Measurements from ENCODE around the gene PDGFC.
"Not testable (repeated sequence)": the region's sequence is repeated elsewhere in the genome, so short reads cannot be mapped to it uniquely, and the experiment has no call there.

PDGFC gene

DNA sequence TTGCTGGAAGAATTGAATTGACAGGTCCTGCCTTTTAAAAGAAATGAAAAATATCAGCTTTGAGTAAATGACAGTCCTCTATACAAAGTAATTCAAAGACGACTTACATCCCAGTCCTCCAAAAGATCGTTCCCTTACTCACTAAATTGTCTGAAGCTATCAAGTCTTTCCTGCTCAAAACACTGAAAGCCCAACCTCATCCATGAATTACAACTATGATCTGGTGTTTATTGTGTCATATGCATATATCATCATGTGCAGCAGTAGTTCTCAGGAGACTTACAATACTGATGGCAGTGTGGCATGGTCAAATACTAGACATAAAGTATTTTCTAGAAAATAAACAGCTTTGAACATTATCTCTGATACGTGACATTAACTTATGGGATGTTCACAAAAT is 97.8 kb downstream of the PDGFC start:
- Mint-ChIP-seq H3K36me3 (ENCODE audit: insufficient read depth) (no peaks in the 10 kb centered on the region), H3K4me1 (no peaks in the 10 kb centered on the region), H3K27me3 (no peaks in the 10 kb centered on the region), H3K9me3 (peaks cover 13% of the 10 kb centered on the region), H3K4me3 (no peak overlapping the region), H3K27ac (ENCODE audit: low read depth) (no peak overlapping the region)
- DNase-seq (ENCODE audit: low spot score in 2 of 2), result no peak
- ATAC-seq (replicated peaks; ENCODE audit: extremely low read depth, poor library complexity, severe bottlenecking), result no peak

GRCh38 chr4:156870861-156871260 is 100.7 kb downstream of the PDGFC start:
- no peak overlapping the region for H3K27ac Mint-ChIP-seq (ENCODE audit: low read depth)
- DNase-seq (ENCODE audit: low spot score in 2 of 2), result no peak
- no peak overlapping the region for H3K4me3 Mint-ChIP-seq
- H3K4me1 Mint-ChIP-seq, result no peaks in the 10 kb centered on the region
- no peak for ATAC-seq (replicated peaks; ENCODE audit: extremely low read depth, poor library complexity, severe bottlenecking)
- no peaks in the 10 kb centered on the region for H3K36me3 Mint-ChIP-seq (ENCODE audit: insufficient read depth)
- H3K27me3 Mint-ChIP-seq, result no peaks in the 10 kb centered on the region
- peaks cover 6% of the 10 kb centered on the region for H3K9me3 Mint-ChIP-seq

DNA sequence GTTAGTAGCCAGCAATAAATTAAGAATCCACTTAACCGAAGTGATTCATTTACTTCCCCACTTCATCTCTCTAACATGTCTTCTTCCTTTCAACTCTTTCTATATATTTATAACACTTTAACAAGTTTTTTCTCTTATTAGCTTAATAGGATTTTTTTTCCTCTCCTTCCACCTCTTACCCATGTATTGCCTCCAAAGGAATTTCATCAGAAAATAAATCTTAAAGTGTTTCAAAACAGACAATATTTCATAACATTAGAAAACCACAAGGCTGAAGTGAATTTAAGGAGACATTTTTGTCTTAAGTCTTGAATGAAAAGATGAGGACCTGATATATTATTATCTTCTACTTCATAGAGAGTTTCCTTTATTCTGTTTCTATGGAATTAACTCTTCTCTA is 101.5 kb downstream of the PDGFC start:
- Mint-ChIP-seq H3K36me3 (ENCODE audit: insufficient read depth) (no peaks in the 10 kb centered on the region), H3K9me3 (peaks cover 11% of the 10 kb centered on the region), H3K4me1 (no peaks in the 10 kb centered on the region), H3K27ac (ENCODE audit: low read depth) (no peak overlapping the region), H3K4me3 (no peak overlapping the region), H3K27me3 (no peaks in the 10 kb centered on the region)
- no peak for DNase-seq (ENCODE audit: low spot score in 2 of 2)
- ATAC-seq (replicated peaks; ENCODE audit: extremely low read depth, poor library complexity, severe bottlenecking), result no peak

DNA sequence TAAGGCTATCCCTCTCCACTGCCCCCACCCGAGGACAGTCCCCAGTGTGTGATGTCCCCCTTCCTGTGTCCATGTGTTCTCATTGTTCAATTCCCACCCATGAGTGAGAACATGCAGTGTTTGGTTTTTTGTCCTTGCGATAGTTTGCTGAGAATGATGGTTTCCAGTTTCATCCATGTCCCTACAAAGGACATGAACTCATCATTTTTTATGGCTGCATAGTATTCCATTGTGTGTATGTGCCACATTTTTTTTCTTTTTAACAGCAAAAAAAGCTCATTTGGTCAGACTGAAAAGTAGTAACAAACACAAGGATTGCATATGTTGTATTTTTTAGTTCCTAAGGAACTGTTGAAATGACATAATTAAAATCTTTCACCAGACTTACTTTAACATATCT is 105.5 kb downstream of the PDGFC start:
- H3K36me3 Mint-ChIP-seq (ENCODE audit: insufficient read depth); H3K4me1 Mint-ChIP-seq; H3K4me3 Mint-ChIP-seq; DNase-seq (ENCODE audit: low spot score in 2 of 2); H3K9me3 Mint-ChIP-seq; ATAC-seq (replicated peaks; ENCODE audit: extremely low read depth, poor library complexity, severe bottlenecking); H3K27ac Mint-ChIP-seq (ENCODE audit: low read depth); H3K27me3 Mint-ChIP-seq: not testable (repeated sequence)

GRCh38 chr4:156865451-156865850 is 106.1 kb downstream of the PDGFC start:
- Mint-ChIP-seq H3K9me3 (peaks cover 9% of the 10 kb centered on the region), H3K4me3 (no peak overlapping the region), H3K27ac (ENCODE audit: low read depth) (no peak overlapping the region), H3K36me3 (ENCODE audit: insufficient read depth) (no peaks in the 10 kb centered on the region), H3K27me3 (no peaks in the 10 kb centered on the region), H3K4me1 (no peaks in the 10 kb centered on the region)
- ATAC-seq (replicated peaks; ENCODE audit: extremely low read depth, poor library complexity, severe bottlenecking) (no peak), DNase-seq (ENCODE audit: low spot score in 2 of 2) (no peak)

GRCh38 chr4:156858071-156858470 is 113.5 kb downstream of the PDGFC start:
- Mint-ChIP-seq H3K27ac (ENCODE audit: low read depth) (no peak overlapping the region), H3K4me3 (no peak overlapping the region), H3K4me1 (no peaks in the 10 kb centered on the region), H3K9me3 (no peaks in the 10 kb centered on the region), H3K27me3 (no peaks in the 10 kb centered on the region), H3K36me3 (ENCODE audit: insufficient read depth) (no peaks in the 10 kb centered on the region)
- ATAC-seq (replicated peaks; ENCODE audit: extremely low read depth, poor library complexity, severe bottlenecking), result no peak
- no peak for DNase-seq (ENCODE audit: low spot score in 2 of 2)

- Mint-ChIP-seq H3K27me3 (no peaks in the 10 kb centered on the region), H3K36me3 (ENCODE audit: insufficient read depth) (no peaks in the 10 kb centered on the region), H3K4me1 (no peaks in the 10 kb centered on the region), H3K27ac (ENCODE audit: low read depth) (no peak overlapping the region), H3K4me3 (no peak overlapping the region), H3K9me3 (peaks cover 22% of the 10 kb centered on the region)
- DNase-seq (ENCODE audit: low spot score in 2 of 2), result no peak
- ATAC-seq (replicated peaks; ENCODE audit: extremely low read depth, poor library complexity, severe bottlenecking), result no peak
Measured at GRCh38 chr4:156838761-156839160, 132.8 kb downstream of the PDGFC start.

DNA sequence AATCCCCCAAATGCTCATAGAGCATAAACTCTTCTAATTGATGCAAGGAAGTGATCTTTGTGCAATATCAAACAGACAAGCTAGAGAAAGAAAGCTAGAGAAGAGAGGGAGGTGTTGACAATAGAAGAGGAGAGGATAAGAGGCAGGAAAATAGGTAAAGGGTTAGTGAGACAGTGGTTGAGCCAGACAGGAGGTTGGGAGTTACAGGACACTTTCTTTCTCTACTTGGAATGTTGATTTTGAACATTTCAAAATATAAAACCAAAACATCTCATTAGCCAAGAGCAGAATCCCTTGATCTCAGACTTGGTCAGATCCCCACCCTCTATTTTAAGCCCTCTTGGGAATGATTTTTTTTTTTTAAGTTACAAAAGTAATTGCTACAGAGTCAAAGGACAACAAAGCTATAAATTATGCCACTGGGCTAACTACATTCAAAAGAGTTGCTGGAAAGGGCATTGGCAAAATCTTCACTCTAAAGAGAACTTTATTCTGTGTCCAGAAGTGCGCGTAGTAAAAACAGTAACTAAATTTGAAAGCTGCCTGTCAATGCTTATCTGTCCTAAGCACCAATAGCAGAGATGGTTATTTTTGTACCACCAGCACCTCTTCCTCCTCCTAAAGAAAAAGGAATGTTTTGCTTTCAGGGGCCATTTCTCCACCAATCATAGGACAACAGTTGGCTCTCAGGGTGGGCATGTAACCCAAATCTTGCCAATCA is 133.8 kb downstream of the PDGFC start:
- H3K36me3 Mint-ChIP-seq (ENCODE audit: insufficient read depth), result no peaks in the 10 kb centered on the region
- no peak overlapping the region for H3K27ac Mint-ChIP-seq (ENCODE audit: low read depth)
- peaks cover 20% of the 10 kb centered on the region for H3K9me3 Mint-ChIP-seq
- H3K4me3 Mint-ChIP-seq, result no peak overlapping the region
- ATAC-seq (replicated peaks; ENCODE audit: extremely low read depth, poor library complexity, severe bottlenecking) (no peak), DNase-seq (ENCODE audit: low spot score in 2 of 2) (no peak)
- no peaks in the 10 kb centered on the region for H3K27me3 Mint-ChIP-seq
- no peaks in the 10 kb centered on the region for H3K4me1 Mint-ChIP-seq

GRCh38 chr4:156832886-156833285 is 138.7 kb downstream of the PDGFC start:
- H3K4me1 Mint-ChIP-seq, result no peaks in the 10 kb centered on the region
- no peaks in the 10 kb centered on the region for H3K27me3 Mint-ChIP-seq
- H3K27ac Mint-ChIP-seq (ENCODE audit: low read depth), result no peak overlapping the region
- DNase-seq (ENCODE audit: low spot score in 2 of 2) (no peak), ATAC-seq (replicated peaks; ENCODE audit: extremely low read depth, poor library complexity, severe bottlenecking) (no peak)
- no peak overlapping the region for H3K4me3 Mint-ChIP-seq
- no peaks in the 10 kb centered on the region for H3K36me3 Mint-ChIP-seq (ENCODE audit: insufficient read depth)
- H3K9me3 Mint-ChIP-seq, result peaks cover 3% of the 10 kb centered on the region

GRCh38 chr4:156830351-156830750 is 141.2 kb downstream of the PDGFC start:
- peaks cover 6% of the 10 kb centered on the region for H3K9me3 Mint-ChIP-seq
- ATAC-seq (replicated peaks; ENCODE audit: extremely low read depth, poor library complexity, severe bottlenecking) (no peak), DNase-seq (ENCODE audit: low spot score in 2 of 2) (no peak)
- no peaks in the 10 kb centered on the region for H3K4me1 Mint-ChIP-seq
- H3K4me3 Mint-ChIP-seq, result no peak overlapping the region
- H3K27me3 Mint-ChIP-seq, result no peaks in the 10 kb centered on the region
- H3K36me3 Mint-ChIP-seq (ENCODE audit: insufficient read depth), result no peaks in the 10 kb centered on the region
- H3K27ac Mint-ChIP-seq (ENCODE audit: low read depth), result no peak overlapping the region

DNA sequence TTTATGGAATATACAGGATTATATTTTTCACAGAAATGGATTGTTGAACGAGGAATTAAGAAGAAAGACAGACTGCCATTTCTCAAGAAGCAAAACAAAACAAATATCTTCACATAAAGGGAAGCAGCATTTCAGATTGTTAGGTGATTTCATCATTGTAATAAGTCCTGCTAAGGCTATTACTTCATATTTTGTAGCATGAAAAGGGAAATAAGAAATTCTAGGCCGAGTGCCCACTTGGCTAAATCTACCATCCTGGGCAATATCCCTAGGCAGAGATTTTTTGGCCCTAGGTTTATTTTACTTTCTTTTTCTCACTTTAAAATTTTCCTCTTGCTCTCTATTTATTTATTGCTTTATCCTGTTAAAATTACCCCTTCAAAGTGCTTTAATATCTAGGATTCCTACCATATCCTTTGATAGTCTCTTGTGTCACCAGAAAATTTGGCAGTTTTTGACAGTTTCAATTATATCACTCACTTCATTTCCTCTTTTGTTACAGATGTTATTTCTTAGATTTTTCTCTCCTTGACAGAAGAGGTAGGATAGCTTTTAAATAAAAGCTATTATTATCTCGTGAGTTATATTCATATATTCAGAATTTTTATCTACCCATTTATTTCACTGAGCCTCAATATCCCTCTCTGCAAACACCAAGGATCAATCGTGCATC is 142.3 kb downstream of the PDGFC start:
- no peak for ATAC-seq (replicated peaks; ENCODE audit: extremely low read depth, poor library complexity, severe bottlenecking)
- H3K27ac Mint-ChIP-seq (ENCODE audit: low read depth), result no peak overlapping the region
- H3K27me3 Mint-ChIP-seq, result no peaks in the 10 kb centered on the region
- no peaks in the 10 kb centered on the region for H3K36me3 Mint-ChIP-seq (ENCODE audit: insufficient read depth)
- no peak overlapping the region for H3K4me3 Mint-ChIP-seq
- no peaks in the 10 kb centered on the region for H3K4me1 Mint-ChIP-seq
- peaks cover 6% of the 10 kb centered on the region for H3K9me3 Mint-ChIP-seq
- no peak for DNase-seq (ENCODE audit: low spot score in 2 of 2)

DNA sequence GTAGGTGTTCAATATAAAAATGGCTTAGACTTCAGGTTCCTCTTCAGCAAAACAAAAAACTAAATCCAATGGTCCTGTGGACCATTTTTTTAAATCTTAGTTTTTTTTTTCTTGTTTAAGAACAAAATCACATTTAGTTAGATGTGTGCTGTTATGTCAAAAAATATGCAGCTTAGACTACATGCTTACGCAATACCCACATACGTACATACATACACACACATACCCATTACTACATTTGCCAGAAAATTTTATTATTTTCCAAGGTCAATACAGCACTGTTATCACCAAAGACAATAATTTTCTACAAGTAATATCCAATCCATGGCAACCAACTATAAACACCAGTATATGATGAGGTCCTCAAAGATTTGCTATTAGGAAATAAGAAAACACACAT is 144.1 kb downstream of the PDGFC start:
- Mint-ChIP-seq H3K27ac (ENCODE audit: low read depth) (no peak overlapping the region), H3K27me3 (no peaks in the 10 kb centered on the region), H3K9me3 (peaks cover 6% of the 10 kb centered on the region), H3K4me3 (no peak overlapping the region), H3K4me1 (no peaks in the 10 kb centered on the region), H3K36me3 (ENCODE audit: insufficient read depth) (no peaks in the 10 kb centered on the region)
- ATAC-seq (replicated peaks; ENCODE audit: extremely low read depth, poor library complexity, severe bottlenecking) (no peak), DNase-seq (ENCODE audit: low spot score in 2 of 2) (no peak)

DNA sequence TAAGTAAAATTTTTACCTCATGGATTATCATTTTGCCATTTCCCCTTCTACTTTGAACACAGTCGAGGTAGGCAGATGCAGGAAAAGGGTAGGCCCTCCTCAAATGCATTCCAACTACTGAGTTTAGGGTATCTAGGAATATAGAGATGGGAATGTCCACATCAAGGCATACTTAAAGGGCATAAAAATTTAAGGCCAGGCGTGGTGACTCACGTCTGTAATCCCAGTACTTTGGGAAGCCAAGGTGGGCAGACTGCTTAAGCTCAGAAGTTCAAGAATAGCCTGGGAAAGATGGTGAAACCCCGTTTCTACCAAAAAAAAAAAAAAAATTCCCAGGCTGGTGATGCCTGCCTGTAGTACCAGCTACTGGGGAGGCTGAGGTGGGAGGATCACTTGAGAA is 146.5 kb downstream of the PDGFC start:
- Mint-ChIP-seq H3K27me3 (no peaks in the 10 kb centered on the region), H3K9me3 (peaks cover 11% of the 10 kb centered on the region), H3K4me3 (no peak overlapping the region), H3K4me1 (no peaks in the 10 kb centered on the region), H3K27ac (ENCODE audit: low read depth) (no peak overlapping the region), H3K36me3 (ENCODE audit: insufficient read depth) (no peaks in the 10 kb centered on the region)
- ATAC-seq (replicated peaks; ENCODE audit: extremely low read depth, poor library complexity, severe bottlenecking), result no peak
- no peak for DNase-seq (ENCODE audit: low spot score in 2 of 2)
